ENCODE results near the gene C9orf78.

DNA sequence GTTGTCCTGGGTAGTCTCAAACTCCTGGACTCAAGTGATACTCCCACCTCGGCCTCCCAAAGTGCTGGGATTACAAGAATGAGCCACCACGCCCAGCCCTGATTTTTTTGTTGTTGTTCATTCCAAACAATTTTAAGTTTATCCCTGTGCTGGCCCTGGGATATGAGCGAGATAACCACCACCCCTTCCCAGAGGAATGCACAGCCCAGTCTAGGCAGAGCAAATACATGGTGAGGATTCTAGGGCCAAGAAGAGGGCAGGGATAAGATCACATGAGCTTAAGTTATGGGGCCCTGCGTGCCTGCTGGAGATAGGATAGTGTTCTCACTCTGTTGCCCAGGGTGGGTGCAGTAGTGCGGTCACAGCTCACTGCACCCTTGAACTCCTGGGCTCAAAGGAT, 53.1 kb downstream of the C9orf78 start:
- TF ChIP-seq, protein P1, sequence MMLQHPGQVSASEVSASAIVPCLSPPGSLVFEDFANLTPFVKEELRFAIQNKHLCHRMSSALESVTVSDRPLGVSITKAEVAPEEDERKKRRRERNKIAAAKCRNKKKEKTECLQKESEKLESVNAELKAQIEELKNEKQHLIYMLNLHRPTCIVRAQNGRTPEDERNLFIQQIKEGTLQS (IDR thresholded peaks at IDR 0.05), result no peak
- TF ChIP-seq, protein P1 (CRISPR knock-in tag; conservative IDR thresholded peaks at IDR 0.05), result no peak
- TF ChIP-seq HCFC1 (IDR thresholded peaks at IDR 0.05; ENCODE audit: low read depth, low read length) (no peak), RBM14 (IDR thresholded peaks at IDR 0.05; ENCODE audit: borderline replicate concordance, insufficient read depth, low read depth, low read length) (no peak), RAD21 (CRISPR knock-in tag; conservative IDR thresholded peaks at IDR 0.05 in 1 of 2, IDR thresholded peaks at IDR 0.05 in 1 of 2) (no peak), HDAC8 (tag; IDR thresholded peaks at IDR 0.05) (no peak), BCOR (IDR thresholded peaks at IDR 0.05) (no peak)
- TF ChIP-seq, protein P2, sequence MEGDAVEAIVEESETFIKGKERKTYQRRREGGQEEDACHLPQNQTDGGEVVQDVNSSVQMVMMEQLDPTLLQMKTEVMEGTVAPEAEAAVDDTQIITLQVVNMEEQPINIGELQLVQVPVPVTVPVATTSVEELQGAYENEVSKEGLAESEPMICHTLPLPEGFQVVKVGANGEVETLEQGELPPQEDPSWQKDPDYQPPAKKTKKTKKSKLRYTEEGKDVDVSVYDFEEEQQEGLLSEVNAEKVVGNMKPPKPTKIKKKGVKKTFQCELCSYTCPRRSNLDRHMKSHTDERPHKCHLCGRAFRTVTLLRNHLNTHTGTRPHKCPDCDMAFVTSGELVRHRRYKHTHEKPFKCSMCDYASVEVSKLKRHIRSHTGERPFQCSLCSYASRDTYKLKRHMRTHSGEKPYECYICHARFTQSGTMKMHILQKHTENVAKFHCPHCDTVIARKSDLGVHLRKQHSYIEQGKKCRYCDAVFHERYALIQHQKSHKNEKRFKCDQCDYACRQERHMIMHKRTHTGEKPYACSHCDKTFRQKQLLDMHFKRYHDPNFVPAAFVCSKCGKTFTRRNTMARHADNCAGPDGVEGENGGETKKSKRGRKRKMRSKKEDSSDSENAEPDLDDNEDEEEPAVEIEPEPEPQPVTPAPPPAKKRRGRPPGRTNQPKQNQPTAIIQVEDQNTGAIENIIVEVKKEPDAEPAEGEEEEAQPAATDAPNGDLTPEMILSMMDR (IDR thresholded peaks at IDR 0.05 in 2 of 3, conservative IDR thresholded peaks at IDR 0.05 in 1 of 3; ENCODE audit: insufficient read depth in 2 of 3, low read depth in 1 of 3, low read length in 3 of 3), result no peak
- TF ChIP-seq, protein P3, sequence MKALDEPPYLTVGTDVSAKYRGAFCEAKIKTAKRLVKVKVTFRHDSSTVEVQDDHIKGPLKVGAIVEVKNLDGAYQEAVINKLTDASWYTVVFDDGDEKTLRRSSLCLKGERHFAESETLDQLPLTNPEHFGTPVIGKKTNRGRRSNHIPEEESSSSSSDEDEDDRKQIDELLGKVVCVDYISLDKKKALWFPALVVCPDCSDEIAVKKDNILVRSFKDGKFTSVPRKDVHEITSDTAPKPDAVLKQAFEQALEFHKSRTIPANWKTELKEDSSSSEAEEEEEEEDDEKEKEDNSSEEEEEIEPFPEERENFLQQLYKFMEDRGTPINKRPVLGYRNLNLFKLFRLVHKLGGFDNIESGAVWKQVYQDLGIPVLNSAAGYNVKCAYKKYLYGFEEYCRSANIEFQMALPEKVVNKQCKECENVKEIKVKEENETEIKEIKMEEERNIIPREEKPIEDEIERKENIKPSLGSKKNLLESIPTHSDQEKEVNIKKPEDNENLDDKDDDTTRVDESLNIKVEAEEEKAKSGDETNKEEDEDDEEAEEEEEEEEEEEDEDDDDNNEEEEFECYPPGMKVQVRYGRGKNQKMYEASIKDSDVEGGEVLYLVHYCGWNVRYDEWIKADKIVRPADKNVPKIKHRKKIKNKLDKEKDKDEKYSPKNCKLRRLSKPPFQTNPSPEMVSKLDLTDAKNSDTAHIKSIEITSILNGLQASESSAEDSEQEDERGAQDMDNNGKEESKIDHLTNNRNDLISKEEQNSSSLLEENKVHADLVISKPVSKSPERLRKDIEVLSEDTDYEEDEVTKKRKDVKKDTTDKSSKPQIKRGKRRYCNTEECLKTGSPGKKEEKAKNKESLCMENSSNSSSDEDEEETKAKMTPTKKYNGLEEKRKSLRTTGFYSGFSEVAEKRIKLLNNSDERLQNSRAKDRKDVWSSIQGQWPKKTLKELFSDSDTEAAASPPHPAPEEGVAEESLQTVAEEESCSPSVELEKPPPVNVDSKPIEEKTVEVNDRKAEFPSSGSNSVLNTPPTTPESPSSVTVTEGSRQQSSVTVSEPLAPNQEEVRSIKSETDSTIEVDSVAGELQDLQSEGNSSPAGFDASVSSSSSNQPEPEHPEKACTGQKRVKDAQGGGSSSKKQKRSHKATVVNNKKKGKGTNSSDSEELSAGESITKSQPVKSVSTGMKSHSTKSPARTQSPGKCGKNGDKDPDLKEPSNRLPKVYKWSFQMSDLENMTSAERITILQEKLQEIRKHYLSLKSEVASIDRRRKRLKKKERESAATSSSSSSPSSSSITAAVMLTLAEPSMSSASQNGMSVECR (CRISPR knock-in tag; IDR thresholded peaks at IDR 0.05), result no peak
